ENCODE data around the gene RASGRF2.
"Not testable (repeated sequence)": the region's sequence is repeated elsewhere in the genome, so short reads cannot be mapped to it uniquely, and the experiment has no call there.

Gene RASGRF2

DNA sequence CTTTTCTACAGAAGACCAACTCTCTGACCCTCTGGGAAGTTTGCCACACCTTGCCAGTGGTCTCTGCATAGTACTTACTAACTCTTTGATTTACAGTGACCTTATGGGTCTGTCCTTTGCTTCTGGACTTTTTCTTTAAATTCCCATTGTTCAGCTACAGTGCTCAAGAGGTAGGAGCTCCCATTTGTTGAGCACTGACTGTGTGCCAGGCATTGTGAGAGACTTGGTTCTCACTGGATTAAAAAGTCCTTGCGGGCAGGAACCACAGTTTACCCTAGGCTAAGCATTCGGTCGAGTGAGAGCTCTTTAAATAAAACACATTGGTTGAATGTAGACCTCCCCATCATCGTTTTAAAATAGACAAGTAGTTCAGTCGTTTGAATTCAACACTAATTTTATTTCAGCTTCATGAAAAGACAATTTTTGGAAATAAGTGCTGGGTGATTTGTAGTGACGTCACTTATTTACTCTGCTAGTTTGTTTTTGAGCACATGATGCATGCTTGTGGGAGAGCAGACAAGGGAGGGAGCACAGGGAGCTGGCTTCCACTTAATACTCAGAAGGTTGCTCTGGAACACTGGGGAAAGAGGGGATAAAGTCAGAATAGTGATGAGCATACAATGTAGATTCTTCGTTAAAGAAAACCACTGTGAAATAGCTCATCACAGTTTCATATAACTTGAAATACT lies 27.1 kb downstream of the RASGRF2 start:
- no peak for DNase-seq

DNA sequence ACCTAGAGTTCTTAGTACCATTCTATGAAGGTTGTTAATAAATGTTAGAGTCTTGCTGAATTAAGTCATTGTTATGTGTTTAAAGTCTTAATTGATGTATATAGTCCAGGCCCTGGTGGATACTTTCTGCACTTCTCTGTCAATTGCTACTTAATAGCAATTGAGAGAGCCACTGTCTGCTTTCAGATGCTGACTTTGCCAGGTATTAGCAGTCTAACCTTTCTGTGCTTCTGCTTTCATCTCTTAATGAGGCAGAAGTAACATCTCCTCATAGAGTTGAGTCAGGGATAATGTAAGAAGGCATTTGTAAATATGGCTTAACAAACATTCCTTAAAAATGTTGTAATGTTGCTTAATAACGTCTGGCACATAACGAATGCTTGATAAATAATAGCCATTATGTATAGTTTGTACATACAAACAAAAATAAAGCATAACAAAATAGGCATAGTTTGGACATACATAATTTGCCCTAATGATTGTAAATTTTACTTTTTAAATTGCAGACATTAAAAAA lies 28.3 kb downstream of the RASGRF2 start:
- DNase-seq: no peak

DNA sequence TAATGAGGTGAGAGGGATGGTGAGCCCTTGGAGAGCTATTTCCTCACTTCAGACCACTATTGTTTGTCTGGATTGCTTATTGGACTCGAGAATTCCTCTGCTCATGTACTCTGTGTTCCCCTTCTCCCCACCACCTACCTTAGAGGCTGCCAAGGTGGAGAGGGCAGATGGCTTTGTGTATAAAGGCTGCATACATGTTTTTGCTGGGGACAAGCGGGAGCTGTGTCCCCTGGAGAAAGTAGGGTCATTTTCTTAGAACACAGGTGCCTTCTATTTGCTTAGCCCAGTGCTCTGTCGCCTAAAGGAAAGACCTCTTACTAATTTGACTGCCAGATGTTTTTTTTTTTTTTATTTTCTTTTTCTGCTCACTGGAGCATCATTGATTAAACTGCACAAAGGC lies 29.7 kb downstream of the RASGRF2 start:
- DNase-seq: no peak

DNA sequence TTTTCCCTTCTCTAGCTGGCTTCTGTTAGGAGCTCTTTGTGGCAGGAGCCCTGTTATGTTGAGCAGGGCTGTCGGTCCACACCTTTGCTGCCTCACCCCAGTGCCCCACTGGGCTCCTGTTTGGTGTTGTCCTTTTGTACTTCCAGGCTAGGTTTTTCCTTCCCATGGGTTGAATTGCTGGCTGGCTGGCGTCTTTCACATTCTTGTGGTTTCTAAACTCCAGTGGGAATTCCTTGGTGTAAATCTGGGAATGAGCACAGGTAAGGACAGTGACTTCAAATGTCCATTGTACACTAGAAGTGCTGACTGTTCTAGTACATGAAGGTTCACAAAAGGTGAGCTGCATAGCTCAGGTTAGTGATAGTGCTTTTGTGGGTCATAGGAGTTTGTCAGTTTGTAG lies 30.4 kb downstream of the RASGRF2 start:
- no peak for DNase-seq

DNA sequence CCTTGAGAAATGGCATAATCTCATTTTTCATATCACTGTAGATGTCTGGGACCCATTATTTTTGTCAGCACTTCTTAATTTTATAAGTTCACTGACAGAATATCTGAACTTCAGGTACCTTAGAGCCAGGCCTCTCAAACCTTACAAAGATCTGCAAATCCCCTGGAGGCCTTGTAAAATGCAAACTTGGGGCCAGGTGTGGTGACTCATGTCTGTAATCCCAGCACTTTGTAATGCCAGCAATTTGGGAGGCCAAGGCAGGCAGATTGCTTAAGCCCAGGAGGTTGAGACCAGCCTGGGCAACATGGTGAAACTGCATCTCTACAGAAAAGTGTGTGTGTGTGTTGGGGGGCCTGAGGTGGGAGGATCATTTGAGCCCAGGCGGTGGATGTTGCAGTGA lies 30.8 kb downstream of the RASGRF2 start:
- DNase-seq: no peak

DNA sequence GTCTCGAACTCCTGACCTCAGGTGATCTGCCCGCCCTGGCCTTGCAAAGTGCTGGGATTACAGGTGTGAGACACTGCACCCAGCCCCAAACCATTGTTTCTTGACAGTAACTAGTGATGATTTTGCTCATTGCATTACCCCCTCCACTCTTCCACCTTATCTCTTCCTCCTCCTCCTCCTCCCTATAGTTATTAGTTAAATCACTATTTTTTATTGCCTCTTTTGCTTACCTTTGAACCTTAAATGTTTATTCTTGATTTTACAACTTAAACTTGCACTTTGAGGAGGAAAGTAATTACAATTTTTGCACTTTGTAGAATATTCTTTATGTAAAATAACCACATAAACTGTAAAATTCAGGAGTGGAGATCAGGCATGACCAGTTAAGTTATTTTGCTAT lies 35.7 kb downstream of the RASGRF2 start:
- DNase-seq: no peak

DNA sequence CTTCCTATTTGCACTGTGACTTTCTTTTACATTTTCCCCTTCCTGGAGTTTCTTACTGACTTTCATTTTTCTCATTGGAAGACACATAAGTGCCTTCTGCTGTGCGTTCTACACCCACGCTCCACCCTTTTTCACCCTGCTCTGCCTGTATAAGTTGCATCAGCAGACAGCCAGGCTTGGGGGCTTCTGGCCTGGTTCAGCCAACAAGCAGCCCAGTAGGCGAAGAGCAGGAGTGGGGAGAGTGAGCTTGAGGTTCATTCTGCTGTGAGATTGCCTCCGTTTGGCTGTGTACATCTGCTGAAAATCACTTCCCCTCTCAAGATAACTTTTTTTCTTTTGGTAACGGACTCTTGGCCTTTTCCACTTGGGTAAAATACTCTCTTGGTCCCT lies 38.4 kb downstream of the RASGRF2 start:
- no peak for DNase-seq

DNA sequence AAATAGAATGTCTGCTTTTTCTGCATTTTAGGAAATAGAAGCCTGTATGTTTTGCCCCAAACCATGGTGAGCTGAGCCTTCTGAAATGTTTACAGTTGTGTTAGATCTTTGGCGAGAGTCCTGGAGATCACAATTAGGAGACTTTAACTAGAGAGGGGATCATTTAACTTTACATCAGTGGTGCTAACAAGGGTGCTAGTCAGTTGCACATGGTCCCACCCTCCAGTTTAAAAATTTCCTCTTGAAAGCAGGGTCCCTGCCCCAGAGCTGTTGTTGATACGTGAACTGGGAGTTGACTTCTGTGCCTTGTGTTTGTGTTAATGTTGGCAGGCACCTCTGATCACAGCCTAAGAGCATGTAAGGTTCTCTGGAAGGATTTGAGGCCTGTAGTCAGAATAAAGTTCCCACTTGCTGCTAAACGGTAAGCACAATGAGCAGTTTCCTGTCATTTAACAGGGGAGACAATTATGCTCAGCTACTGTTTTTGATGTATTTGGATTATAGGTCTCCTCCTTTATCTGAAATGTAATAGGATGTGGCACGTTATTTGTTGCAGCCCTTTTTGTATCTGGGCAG lies 43.7 kb downstream of the RASGRF2 start:
- no peak for DNase-seq

DNA sequence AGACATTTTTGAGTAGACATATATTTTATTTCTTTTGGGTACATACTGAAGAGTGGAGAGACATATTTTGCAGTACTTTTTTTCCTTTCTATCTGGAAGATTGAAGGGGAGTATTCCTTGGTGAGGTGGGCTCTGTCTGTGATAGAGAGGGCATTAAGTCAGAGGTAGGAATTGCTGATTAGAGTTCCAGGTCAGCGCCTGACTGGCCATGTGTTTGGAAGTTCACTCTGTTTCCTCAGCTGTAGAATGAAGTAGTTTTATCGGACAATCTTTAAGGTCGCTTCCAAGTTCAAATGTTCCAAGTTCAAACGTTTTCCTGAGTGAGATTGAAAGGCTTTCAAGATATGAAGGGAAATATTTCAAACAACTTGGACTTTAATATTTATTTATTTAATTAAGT lies 45.5 kb downstream of the RASGRF2 start:
- DNase-seq: no peak

DNA sequence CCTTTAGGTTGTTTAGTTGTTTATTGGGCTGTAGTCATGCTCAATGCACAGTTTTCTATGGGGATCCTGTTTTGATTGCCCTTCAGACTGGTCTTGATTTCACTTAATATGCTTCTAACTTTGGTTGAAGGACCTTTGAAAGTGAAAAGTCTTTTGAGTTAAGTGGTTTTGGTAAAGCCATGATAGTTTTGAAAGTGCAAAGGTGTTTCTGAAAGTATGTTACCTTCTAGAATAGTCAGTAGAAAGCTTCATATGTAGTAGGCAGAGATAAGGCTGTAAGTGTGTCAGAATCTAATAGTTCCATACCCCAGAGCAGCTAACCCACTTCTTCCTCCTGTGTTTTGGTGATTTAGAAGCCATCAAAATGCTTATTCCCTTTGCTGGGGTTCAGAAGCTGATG lies 46.1 kb downstream of the RASGRF2 start:
- no peak for DNase-seq

DNA sequence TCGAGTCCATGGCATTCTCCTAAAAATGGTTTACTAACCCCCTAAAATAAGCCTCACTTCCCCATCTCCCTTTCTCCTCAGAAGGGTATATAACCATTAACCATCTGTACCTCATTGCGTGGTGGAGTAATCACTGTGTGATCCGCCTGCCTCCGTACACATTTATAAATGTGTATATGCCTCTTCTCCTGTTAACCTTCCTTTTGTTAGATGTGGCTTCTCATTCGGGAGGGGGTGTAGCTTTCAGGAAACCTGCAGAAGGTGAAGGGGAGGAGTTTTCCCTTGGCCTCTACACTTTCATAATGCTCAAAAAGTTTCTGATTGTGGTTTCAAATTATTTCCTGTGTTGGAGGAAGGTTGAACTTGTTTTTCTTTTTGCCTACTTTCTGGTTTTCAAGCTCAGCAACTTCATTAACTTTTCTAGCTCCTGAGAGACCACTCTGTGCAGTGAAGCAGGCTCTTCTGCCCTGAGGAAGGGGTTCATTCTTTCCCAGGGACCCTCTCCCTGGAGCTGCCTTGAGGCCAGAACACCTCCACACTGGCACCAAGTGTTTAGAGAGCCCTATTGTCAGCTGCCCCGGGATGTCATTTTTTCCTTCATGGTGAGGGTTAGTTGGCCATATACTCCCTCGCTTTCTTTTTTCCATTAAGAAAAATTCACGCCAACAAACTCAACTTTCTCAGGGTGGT lies 46.9 kb downstream of the RASGRF2 start:
- no peak for DNase-seq

DNA sequence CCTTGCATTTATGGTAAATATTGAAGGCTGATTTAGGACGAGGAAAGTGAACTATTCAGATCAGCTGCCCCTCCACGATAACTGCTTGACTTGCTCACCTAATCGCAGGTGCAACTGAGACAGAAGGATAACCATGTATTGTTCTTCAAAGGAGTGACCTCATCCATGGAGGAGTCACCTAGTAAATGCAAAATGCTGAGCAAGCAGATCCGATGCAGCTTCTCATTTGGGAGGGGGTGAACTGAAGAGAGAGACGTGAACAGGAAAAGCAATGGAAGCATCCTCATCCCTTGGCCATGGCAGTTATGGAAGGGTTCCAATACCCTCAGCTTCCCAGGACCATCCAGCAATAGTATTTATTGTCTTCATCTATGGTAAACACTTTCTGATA lies 47.5 kb downstream of the RASGRF2 start:
- DNase-seq: no peak

DNA sequence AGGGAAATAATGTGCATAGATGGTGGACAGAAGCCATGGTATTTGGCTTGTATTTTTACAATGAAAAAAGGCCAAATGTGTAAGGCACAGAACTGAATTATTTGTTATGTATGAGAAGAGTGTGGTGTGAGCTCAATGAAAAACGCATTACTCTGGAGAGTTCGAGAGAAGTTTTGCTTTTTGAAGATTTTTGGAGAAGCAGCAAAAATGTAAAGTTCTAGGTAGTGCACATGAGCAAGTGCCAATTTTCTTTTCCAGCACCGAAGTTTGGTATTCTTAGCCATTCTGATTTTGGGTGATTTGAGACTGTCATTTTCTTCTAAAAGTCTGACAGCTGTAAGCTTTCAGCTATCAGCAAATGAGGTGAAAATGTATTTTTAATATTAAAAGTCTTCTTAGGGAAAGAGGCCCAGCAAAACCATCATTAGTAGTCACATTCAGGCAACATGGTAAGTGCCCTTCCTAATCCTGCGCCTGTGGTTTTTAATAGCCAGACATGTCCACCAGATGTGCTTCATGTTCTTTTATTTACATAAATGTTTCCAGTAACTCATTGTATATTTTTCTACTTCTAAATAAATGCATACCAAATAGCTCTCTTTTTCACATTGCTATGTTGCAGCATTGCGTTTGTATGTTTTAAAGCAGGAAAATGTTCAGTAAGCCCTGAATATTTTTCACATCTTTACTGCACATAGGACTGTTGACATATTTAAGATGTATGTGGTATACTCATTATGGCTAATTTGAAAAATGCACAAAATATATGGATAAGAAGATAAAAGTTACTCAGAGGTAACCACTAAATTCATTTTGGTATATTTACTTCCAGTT lies 50.4 kb downstream of the RASGRF2 start:
- DNase-seq: no peak

DNA sequence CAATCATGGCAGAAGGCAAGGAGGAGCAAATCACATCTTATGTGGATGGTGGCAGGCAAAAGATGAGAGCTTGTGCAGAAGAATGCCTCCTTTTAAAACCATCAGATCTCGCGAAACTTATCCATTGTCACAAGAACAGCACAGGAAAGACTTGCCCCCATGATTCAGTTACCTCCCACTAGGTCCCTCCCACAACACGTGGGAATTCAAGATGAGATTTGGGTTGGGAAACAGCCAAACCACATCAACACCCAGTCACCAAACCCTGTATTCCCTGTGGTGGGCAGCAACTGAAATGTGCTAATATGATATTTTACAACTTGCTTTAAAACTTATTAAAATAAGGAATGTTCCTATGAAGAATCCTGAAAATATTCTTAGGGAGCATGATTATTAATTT lies 54.2 kb downstream of the RASGRF2 start:
- DNase-seq: peak; percentile 9

DNA sequence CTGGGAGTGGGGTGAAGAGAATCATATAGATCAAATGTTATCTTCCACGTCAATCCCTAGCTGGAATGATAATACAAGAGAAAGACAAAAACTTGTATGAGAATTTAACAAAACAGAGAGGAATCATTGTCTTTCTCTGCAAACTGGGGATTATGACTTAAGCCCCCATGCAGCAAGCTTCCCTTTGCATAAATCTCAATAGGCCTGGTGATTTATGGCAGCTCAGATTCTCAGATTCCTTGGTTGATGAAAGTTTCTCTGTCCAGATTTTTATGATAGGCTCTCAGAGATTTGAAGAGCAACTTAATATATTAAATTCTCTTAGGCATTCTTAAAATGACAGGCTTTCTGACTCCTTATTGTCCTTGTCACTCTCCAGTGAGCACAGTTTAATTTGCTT lies 56.0 kb downstream of the RASGRF2 start:
- DNase-seq: no peak

DNA sequence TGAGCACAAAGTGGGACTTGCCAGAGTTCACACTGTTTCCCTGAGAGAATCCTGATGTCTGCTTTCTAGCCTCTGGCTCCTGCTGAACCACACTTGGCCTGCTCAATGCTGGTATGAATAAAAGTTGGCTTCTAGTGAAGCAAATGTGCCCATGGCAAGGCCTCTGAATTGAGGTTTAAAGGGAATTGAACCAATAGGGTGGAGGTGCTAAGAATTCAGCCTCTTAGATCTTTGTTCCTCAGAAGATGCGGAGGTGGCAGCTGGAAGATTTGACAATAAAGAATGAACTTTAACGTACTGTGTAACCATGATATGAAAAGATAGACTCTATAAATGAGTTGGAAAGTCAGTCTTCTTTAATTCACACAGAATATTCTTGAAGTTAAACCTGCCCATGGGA lies 57.2 kb downstream of the RASGRF2 start:
- no peak for DNase-seq

DNA sequence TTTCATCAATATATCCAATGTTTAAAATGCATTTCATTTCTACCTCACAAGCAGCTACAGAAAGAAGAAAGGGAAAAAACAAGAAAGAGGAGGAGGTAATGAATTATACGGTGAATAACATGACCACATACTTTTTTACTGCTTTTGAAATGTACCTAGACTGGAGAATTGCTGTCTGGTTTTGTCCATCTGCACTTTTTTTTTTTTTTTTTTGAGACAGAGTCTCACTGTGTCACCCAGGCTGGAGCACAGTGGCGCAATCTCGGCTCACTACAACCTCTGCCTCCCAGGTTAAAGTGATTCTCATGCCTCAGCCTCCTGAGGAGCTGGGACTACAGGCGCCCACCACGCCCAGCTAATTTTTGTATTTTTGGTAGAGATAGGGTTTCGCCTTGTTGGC lies 58.4 kb downstream of the RASGRF2 start:
- DNase-seq: not testable (repeated sequence)

DNA sequence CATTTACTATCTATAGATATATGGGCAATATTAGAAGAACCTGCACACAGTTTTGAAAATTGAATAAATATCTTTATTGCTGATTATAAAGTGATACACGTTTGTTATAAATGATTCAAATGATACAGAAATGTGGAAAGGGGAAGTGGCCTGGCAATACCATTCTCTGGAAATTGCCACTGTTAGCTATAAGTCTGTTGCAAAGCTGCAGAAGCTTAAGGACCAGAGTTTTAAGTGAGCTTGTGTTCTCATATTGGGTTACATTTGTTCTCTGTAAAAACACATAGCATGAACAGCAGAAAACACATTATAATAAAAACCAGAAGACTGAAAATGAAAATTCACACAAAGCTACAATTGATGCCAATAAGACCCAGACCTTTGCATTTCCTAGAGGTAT lies 59.6 kb downstream of the RASGRF2 start:
- DNase-seq: no peak

DNA sequence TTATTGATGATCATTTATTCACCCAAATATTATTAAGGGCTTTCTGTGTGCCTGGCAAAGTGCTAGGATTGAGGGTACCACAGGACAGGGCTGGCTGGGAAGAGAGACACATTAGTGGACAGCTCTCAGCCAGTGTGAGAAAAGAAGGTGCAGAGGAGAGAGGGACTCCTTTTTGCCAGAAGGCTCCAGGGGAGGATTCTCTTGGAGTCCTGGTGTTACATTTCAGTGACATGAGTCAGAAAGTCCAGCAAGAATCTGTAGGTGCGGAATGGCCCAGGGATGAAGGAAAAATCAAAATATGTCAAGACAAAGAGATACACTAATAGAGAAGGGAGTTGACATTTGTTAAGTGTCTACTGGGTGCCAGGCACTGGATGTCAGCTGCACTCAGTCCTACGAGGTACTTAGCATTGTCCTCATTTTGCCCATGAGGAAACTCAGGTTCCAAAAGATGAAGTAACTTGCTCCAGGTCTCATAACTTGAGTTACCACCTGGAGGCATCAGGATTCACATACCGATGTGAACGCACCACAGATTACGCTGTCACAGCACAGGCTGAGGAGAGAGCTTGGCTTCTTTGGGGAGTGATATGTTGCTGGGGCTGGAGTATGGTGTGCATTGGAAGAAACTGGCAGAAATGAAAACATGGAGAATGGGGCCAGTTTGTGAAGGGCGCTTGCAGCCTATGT lies 60.5 kb downstream of the RASGRF2 start:
- DNase-seq: no peak

DNA sequence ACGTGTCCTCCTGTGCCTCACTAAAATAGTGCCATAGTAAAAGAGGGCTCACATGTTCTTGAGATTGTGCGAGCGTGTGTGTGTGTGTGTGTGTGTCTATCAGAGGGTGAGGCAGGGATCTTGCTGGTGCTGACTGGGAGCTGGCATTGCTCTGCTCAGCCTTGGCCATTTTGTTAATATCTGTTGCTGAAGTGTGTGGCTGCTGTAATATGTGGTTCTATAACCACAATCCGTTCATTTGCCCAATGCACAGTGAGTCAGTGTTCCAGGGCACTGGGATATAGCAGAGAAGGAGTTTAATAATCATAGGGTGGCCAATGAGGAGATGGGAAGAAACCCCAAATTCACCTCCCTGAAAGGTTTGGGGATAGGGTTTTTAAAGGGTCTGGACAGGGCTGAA lies 61.3 kb downstream of the RASGRF2 start:
- no peak for DNase-seq

DNA sequence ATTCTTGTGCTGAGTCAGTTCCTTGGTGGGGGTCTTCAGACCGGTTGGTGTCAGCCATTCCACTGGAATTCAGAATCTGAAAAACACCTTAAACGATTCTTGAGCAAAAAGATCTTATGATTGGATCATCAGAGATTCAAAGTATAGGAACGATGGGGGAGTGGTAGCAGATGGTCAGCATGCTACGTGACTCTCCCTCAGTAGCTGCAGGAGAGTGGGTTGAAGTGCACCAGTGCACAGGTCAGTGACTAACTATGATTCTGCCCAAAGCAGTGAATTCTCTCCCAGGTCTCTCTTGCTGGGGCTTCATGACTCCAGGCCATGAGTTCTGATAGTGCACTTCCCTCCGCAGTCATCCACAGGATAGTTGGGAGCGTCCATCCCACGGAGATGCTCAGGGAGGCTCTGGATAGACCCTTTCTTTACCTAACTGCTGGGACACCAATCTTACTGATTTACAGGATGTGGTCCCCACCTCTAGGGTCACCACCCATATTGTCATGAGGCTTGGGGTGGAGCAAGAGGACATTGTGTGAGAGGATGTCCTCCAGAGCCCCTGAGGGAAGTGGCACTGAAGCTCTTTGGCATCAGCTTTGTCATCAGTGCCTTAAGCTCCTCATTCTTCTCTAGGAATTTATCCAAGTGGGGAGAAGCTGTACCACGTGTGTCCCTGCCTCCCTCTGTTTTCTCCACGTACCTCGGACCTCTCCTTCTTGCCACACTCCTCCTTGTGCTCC lies 62.0 kb downstream of the RASGRF2 start:
- no peak for DNase-seq

DNA sequence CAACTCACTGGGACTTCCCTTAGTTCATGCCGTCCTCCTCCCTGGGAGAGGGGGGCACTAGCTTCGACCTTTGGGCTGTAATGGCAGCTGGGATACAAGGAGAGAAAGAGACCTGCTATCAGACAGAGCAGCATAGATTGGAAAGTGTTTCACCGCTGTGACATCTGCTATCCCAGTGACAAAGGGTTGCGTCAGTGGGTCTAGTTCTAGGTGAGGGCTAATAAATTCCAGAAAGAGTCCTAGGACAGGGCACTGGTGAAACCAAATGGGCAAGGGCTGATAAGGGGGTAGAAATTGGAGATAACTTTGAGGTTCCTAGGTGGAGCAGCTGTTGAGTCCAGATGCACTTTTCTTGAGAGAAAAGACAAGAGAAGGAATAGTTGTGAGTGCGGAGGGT lies 62.5 kb downstream of the RASGRF2 start:
- DNase-seq: no peak

Data from fibroblast of skin of right quadriceps (primary cell).